Lung (tissue), 12 donors: ENCODE data around the gene SLCO3A1. TPM values are rescaled to one million over a fixed set of nuclear protein-coding genes. Genes with fewer than 3 reads are reported as not detected.

Source experiments
- ATAC-seq: fragments of 200-7000 bp; cut with Tn5 transposase; one replicate; pipeline ENCODE4 v1.9.1; 2020; ENCODE audit warnings: moderate number of reproducible peaks; ENCODE audit not compliant: insufficient read depth, low FRiP score
- DNase-seq, 3 donors: peaks; one replicate each; pipeline ENCODE4 v3.0.0-alpha.2; 2013 to 2017
- H3K27ac ChIP-seq, 2 donors: one replicate each; pipeline ENCODE4 v1.5.1; 2013; ENCODE audit warnings: mild to moderate bottlenecking in 2 of 2, moderate library complexity in 2 of 2, control low read depth in 1 of 2, inconsistent platforms in 1 of 2, low read depth in 1 of 2, low read length in 1 of 2
- H3K27me3 ChIP-seq, 3 donors: one replicate each; pipeline ENCODE4 v1.5.1; 2013; ENCODE audit warnings: low read length in 2 of 3; ENCODE audit not compliant: control insufficient read depth in 3 of 3, insufficient read depth in 3 of 3
- H3K36me3 ChIP-seq, 4 donors: one replicate each; pipeline ENCODE4 v1.5.1; 2013; ENCODE audit warnings: low read length in 4 of 4, mild to moderate bottlenecking in 1 of 4, moderate library complexity in 1 of 4; ENCODE audit not compliant: control insufficient read depth in 4 of 4, insufficient read depth in 4 of 4
- H3K4me1 ChIP-seq, 5 donors: one replicate each; pipeline ENCODE4 v1.5.1; 2013; ENCODE audit warnings: low read length in 5 of 5, mild to moderate bottlenecking in 2 of 5, moderate library complexity in 1 of 5; ENCODE audit not compliant: control insufficient read depth in 5 of 5, insufficient read depth in 5 of 5
- H3K4me3 ChIP-seq: one replicate; pipeline ENCODE4 v1.5.1; 2013; ENCODE audit warnings: mild to moderate bottlenecking, control low read depth, moderate library complexity
- H3K9ac ChIP-seq, 2 donors: one replicate each; pipeline ENCODE4 v1.5.1; 2013; ENCODE audit warnings: low read length in 2 of 2, control low read depth in 1 of 2; ENCODE audit not compliant: insufficient read depth in 1 of 2
- H3K9me3 ChIP-seq, 4 donors: one replicate each; pipeline ENCODE4 v1.5.1; 2013; ENCODE audit warnings: low read length in 3 of 4, mild to moderate bottlenecking in 1 of 4, moderate library complexity in 1 of 4; ENCODE audit not compliant: control insufficient read depth in 4 of 4, insufficient read depth in 3 of 4
- WGBS, 2 donors: extraction: QIAGEN DNeasy Blood & Tissue Kit; methylation state at CpG; one replicate each; pipeline ENCODE4 v1.1.7; 2013; 5-methylcytosine and 5-hydroxymethylcytosine counted together
- polyA plus RNA-seq, 2 donors: library from polyadenylated mRNA; stranded (reverse); fragments of 200-250 nt; gene quantifications; one replicate each; pipeline ENCODE4 v1.2.1, GENCODE V29; 2013
- total RNA-seq, 2 donors: library from RNA; depleted of rRNA in 1 of 2; stranded (reverse); fragments of >200 nt in 1 of 2; gene quantifications; one replicate each; pipeline ENCODE4 v1.2.1, GENCODE V29; 2014 to 2021
- TF ChIP-seq, protein P1 (sequence below): IDR thresholded peaks from 2 replicates; pipeline ENCODE4 v1.5.1; 2012; ENCODE audit warnings: mild to moderate bottlenecking; ENCODE audit errors: control extremely low read depth, extremely low read depth
- donor health status: control.
- donor health status: control.
- donor health status: Bipolar disorder and iron deficiency.
- donor health status: healthy.
- donor health status: DM: yes; HTN: yes; CAD: no.

The SLCO3A1 gene
- total and polyA plus RNA-seq, 4 donors, result 20.5 to 56.3 (median 33.5) TPM

DNA sequence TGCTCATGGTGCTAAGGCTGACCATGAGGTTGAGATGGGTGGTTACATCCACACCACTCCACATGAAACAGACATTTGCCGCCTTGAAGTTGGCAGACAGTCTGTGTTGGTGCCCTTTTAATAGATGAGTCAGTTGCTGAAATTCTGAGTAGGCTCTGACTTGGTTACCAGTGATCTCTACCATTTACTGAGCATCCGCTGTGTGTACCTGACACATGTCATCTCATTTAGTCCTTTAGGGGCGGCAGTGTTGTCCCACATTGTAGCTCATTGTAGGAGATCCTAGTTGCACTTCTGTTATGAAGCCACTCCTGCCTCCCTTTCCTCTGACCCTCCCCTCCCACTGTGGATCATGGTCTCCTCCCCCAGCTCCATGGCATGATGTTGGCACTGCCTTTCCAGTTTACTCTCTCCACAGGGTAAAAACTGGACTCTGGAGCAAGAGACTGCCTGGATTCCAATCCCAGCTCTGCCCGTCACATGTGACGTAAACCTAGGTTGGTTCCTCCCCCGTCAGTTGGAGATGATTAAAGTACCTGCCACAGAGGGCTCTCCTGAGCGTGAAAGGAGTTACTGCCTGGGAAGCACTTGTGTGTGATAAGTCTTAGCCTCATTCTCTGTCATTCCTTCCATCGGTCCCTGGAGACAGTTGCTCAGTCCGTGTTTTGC is 21.6 kb downstream of the SLCO3A1 start:
- DNase-seq (no peak), ATAC-seq (no peak)
- H3K4me3 ChIP-seq, result no peak overlapping the region
- TF ChIP-seq, protein P1, sequence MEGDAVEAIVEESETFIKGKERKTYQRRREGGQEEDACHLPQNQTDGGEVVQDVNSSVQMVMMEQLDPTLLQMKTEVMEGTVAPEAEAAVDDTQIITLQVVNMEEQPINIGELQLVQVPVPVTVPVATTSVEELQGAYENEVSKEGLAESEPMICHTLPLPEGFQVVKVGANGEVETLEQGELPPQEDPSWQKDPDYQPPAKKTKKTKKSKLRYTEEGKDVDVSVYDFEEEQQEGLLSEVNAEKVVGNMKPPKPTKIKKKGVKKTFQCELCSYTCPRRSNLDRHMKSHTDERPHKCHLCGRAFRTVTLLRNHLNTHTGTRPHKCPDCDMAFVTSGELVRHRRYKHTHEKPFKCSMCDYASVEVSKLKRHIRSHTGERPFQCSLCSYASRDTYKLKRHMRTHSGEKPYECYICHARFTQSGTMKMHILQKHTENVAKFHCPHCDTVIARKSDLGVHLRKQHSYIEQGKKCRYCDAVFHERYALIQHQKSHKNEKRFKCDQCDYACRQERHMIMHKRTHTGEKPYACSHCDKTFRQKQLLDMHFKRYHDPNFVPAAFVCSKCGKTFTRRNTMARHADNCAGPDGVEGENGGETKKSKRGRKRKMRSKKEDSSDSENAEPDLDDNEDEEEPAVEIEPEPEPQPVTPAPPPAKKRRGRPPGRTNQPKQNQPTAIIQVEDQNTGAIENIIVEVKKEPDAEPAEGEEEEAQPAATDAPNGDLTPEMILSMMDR, result no peak
- WGBS, 2 donors, result 79 to 84% methylated on average over 9 of the region's 9 CpGs
- no peaks in the 10 kb centered on the region for H3K36me3 ChIP-seq
- H3K9me3 ChIP-seq, result no peaks in the 10 kb centered on the region
- H3K4me1 ChIP-seq, result peaks cover 0 to 2% (median 0%) of the 10 kb centered on the region in 5 donors
- H3K27me3 ChIP-seq, result no peaks in the 10 kb centered on the region
- H3K27ac ChIP-seq, result peak overlapping the region in 1 of 2 donors; percentile 74
- H3K9ac ChIP-seq, result no peak overlapping the region

DNA sequence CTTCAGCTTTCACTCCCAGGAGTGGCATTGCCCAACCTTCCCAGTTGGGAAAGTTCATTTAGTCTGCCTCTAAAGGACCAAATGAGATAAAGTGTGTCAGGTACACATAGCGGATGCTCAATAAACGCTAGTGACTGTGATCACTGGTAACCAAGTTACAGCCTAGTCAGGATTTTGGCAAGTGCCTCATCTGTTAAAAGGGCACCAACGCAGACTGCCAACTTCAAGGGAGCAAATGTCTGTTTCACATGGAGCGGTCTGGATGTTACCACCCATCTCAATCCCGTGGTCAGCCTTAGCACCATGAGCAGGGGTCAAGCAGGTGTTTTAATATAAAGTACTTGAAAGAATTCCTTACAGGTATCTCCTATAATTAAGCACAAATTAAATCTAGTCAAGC is 22.7 kb downstream of the SLCO3A1 start:
- no peaks in the 10 kb centered on the region for H3K36me3 ChIP-seq
- no peaks in the 10 kb centered on the region for H3K27me3 ChIP-seq
- H3K9ac ChIP-seq, result no peak overlapping the region
- TF ChIP-seq, protein P1, result no peak
- DNase-seq (no peak), ATAC-seq (no peak)
- WGBS, 2 donors, result 95% methylated on average over 5 of the region's 5 CpGs
- no peak overlapping the region for H3K4me3 ChIP-seq
- peaks cover 0 to 2% (median 0%) of the 10 kb centered on the region in 5 donors for H3K4me1 ChIP-seq
- no peaks in the 10 kb centered on the region for H3K9me3 ChIP-seq
- H3K27ac ChIP-seq, result peak overlapping the region; percentile 8 to 34

DNA sequence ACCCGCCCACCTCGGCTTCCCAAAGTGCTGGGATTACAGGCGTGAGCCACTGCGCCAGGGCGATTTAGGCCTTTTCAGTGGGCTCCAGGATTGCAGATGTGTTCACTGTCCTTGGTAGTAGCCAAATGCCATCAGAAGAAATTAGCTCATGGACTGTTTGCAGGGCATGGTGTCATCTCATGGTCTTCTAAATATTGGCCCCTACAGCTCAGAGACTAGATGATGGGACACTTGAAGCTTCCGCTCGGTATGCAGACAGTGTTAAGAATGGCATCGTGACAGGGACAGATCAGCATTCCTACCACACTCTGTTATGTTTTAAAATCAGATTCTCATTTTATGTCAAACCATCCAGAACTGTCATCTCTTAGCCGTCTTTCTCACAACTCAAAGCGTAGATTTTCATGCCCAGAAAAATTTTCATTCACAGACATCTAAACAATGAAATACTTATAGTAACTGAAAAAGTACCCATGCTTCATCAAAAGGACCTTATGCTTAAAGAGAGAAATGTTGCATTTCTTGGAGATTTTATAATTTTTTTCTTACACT is 24.9 kb downstream of the SLCO3A1 start:
- H3K36me3 ChIP-seq, result no peaks in the 10 kb centered on the region
- peaks cover 0 to 5% (median 0%) of the 10 kb centered on the region in 5 donors for H3K4me1 ChIP-seq
- WGBS, 2 donors, result 97 to 98% methylated on average over 10 of the region's 10 CpGs
- H3K4me3 ChIP-seq, result no peak overlapping the region
- H3K9ac ChIP-seq, result no peak overlapping the region
- H3K9me3 ChIP-seq, result no peaks in the 10 kb centered on the region
- H3K27ac ChIP-seq, result no peak overlapping the region
- ATAC-seq (no peak), DNase-seq (no peak)
- TF ChIP-seq, protein P1, result no peak
- no peaks in the 10 kb centered on the region for H3K27me3 ChIP-seq
